C4-2B (cell line): ENCODE results near the gene TRIM8.

ENCODE experiments used
- ZFX ChIP-seq: fragments of 450-650 bp; IDR thresholded peaks from 2 replicates; pipeline ENCODE4 v1.6.1; 2017
- TF ChIP-seq, protein P1 (sequence below): fragments of 450-650 bp; conservative IDR thresholded peaks from 2 replicates; pipeline ENCODE4 v1.5.1; 2017; ENCODE audit warnings: mild to moderate bottlenecking

DNA sequence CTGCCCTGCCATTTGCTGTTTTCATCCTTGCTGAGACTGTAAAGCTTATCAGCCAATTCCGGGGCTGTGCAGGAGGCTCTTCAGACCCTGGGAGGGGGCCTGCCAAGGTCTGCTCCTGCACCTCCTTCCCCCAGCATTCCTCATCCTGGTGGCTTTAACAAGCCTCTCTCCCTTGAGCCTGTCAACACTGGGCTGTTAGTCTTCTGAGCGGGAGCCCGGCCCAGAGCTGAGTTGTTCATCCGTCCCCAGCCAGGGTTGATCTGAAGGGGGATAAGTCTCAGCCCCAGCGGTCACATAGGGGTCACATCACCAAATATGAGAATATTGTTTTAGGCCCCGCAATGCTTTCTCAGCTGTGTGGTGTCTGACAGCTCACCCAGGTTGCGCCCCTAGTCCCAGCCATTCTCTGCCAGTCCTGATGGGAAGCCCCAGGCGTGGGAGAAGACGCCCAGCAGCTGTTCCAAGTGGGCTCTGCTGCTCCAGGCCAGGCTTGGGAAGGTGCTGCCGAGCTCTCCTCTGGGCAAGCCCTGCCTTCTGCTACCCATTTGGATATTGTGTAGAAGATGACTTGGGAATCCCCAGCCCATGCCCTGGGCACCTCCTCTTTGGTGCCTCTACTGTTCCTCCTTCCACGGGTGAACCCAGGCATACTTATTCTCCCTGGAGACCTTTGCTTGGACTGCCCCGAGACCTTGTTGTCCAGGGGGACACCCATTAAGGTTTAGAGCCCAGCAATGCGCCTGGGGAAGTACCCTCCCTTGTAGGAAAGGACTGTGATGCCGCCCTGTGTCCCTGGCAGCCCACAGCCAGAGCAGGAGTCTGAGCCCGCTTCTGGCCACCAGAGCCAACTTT, 23.5 kb upstream of the TRIM8 start:
- TF ChIP-seq, protein P1, sequence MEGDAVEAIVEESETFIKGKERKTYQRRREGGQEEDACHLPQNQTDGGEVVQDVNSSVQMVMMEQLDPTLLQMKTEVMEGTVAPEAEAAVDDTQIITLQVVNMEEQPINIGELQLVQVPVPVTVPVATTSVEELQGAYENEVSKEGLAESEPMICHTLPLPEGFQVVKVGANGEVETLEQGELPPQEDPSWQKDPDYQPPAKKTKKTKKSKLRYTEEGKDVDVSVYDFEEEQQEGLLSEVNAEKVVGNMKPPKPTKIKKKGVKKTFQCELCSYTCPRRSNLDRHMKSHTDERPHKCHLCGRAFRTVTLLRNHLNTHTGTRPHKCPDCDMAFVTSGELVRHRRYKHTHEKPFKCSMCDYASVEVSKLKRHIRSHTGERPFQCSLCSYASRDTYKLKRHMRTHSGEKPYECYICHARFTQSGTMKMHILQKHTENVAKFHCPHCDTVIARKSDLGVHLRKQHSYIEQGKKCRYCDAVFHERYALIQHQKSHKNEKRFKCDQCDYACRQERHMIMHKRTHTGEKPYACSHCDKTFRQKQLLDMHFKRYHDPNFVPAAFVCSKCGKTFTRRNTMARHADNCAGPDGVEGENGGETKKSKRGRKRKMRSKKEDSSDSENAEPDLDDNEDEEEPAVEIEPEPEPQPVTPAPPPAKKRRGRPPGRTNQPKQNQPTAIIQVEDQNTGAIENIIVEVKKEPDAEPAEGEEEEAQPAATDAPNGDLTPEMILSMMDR, result no peak
- no peak for TF ChIP-seq ZFX
